Sigmoid colon (tissue), 7 donors: Measurements from ENCODE around the gene TRAPPC13. TPM values are rescaled to one million over a fixed set of nuclear protein-coding genes. Genes with fewer than 3 reads are reported as not detected.
A peak's percentile ranks its signal among the peaks of the same experiment; 100 is the strongest.
"Not testable (repeated sequence)": the region's sequence is repeated elsewhere in the genome, so short reads cannot be mapped to it uniquely, and the experiment has no call there.

Source experiments
- DNase-seq: peaks from one replicate; pipeline ENCODE4 v3.0.0-alpha.2; 2019
- H3K27ac ChIP-seq, 4 donors: fragments of 200-600 bp; sonication (generic); one replicate each; pipeline ENCODE4 v1.5.1; 2016 to 2019; ENCODE audit warnings: mild to moderate bottlenecking in 1 of 4
- H3K27me3 ChIP-seq, 3 donors: fragments of 200-600 bp; sonication (generic); one replicate each; pipeline ENCODE4 v1.5.1; 2019; ENCODE audit warnings: mild to moderate bottlenecking in 1 of 3
- H3K36me3 ChIP-seq, 4 donors: fragments of 200-600 bp; sonication (generic); one replicate each; pipeline ENCODE4 v1.5.1; 2016 to 2019
- H3K4me1 ChIP-seq, 4 donors: fragments of 200-600 bp; sonication (generic); one replicate each; pipeline ENCODE4 v1.5.1; 2017 to 2019
- H3K4me3 ChIP-seq, 4 donors: fragments of 200-600 bp; sonication (generic); one replicate each; pipeline ENCODE4 v1.5.1; 2017 to 2019; ENCODE audit warnings: mild to moderate bottlenecking in 2 of 4, moderate library complexity in 1 of 4
- H3K9me3 ChIP-seq, 4 donors: fragments of 200-600 bp in 3 of 4; sonication (generic) in 3 of 4; one replicate each; pipeline versions ENCODE4 v1.5.1 to v1.6.1; 2013 to 2019
- CTCF ChIP-seq, 4 experiments: fragments of 450-650 bp in 3 of 4; fragments of 200-600 bp in 1 of 4; IDR thresholded peaks; one replicate each; pipeline ENCODE4 v1.5.1; 2016 to 2019; ENCODE audit warnings: antibody characterized with exemption in 4 of 4, mild to moderate bottlenecking in 3 of 4, moderate library complexity in 2 of 4
- EP300 ChIP-seq, 4 donors: sonication (generic); formaldehyde crosslinking; IDR thresholded peaks; one replicate each; pipeline ENCODE4 v1.6.1; 2017; ENCODE audit warnings: antibody characterized with exemption in 4 of 4
- POLR2A ChIP-seq, 2 donors: fragments of 450-650 bp; IDR thresholded peaks; one replicate each; pipeline ENCODE4 v1.6.1; 2016; ENCODE audit warnings: antibody characterized with exemption in 2 of 2, mild to moderate bottlenecking in 2 of 2, moderate library complexity in 2 of 2
- POLR2AphosphoS5 ChIP-seq, 4 donors: sonication (generic); formaldehyde crosslinking; IDR thresholded peaks; one replicate each; pipeline ENCODE4 v1.6.1; 2017; ENCODE audit warnings: antibody characterized with exemption in 4 of 4
- WGBS, 2 donors: extraction: QIAGEN DNeasy Blood & Tissue Kit; methylation state at CpG; one replicate each; pipeline ENCODE4 v1.1.7; 2013; 5-methylcytosine and 5-hydroxymethylcytosine counted together
- intact Hi-C: fragments of 100-400 bp; cut with DNase I; formaldehyde crosslinking; loops from one replicate; pipeline ENCODE4 v1.15.1; 2023
- polyA plus RNA-seq, 3 donors: library from polyadenylated mRNA; stranded (reverse); fragments of 200-250 nt; gene quantifications; one replicate each; pipeline ENCODE4 v1.2.3, GENCODE V29; 2013
- total RNA-seq, 4 donors: library from RNA; depleted of rRNA; stranded (reverse); fragments of >200 nt; gene quantifications; one replicate each; pipeline ENCODE4 v1.1.0, GENCODE V29; 2016
- donor health status: healthy with polysubstance abuse.
- donor health status: Bipolar disorder and iron deficiency.
- donor health status: healthy.

Gene TRAPPC13
- total RNA-seq (10 to 100 TPM; 24.4 to 43.2 (median 30.5) TPM), polyA plus RNA-seq (10 to 100 TPM; 12.4 to 19.2 (median 13.8) TPM)

GRCh38 chr5:65624571-65625555 is at the start of gene TRAPPC13, which contains the start of gene SHLD3:
Gene TRAPPC13, plus strand, starts transcription at chr5:65625027. Its CDS starts 34 bp downstream, at chr5:65625061.
Gene SHLD3, plus strand, starts transcription at chr5:65625027. Its CDS starts 4,561 bp downstream, at chr5:65629588.
- Histone ChIP-seq H3K27me3 (no peaks in the 10 kb centered on the region), H3K9me3 (no peaks in the 10 kb centered on the region), H3K36me3 (peaks cover 0 to 11% (median 0%) of the 10 kb centered on the region in 4 donors), H3K4me1 (peaks cover 0 to 41% (median 34%) of the 10 kb centered on the region in 4 donors), H3K27ac (peak within 1 kb of the TSS; percentile 80 to 92 (median 83)), H3K4me3 (peak within 1 kb of the TSS; percentile 70 to 90 (median 76))
- DNase-seq = peak; percentile 92
- 0% methylated on average over 36 of the region's 36 CpGs for WGBS, 2 donors
- no peak for TF ChIP-seq EP300 (IDR thresholded peaks at IDR 0.05)
- TF ChIP-seq POLR2AphosphoS5 (IDR thresholded peaks at IDR 0.05) = peak; percentile 47 to 71 (median 66)
- no peak for TF ChIP-seq POLR2A (IDR thresholded peaks at IDR 0.05)
- TF ChIP-seq CTCF (IDR thresholded peaks at IDR 0.05) = peak in 1 of 4 experiments; percentile 40
- intact Hi-C loops = loop anchor here (2.0 to 10.0 kb wide), 4 partner anchors 62 to 517 kb away; partner anchors contain the start of genes CENPK, ERBIN, PPWD1 and SREK1

GRCh38 chr5:65577141-65577540 is 47.7 kb upstream of the TRAPPC13 start:
- no peak for TF ChIP-seq EP300 (IDR thresholded peaks at IDR 0.05)
- no peak for TF ChIP-seq CTCF (IDR thresholded peaks at IDR 0.05)
- TF ChIP-seq POLR2AphosphoS5 (IDR thresholded peaks at IDR 0.05) = no peak
- TF ChIP-seq POLR2A (IDR thresholded peaks at IDR 0.05) = no peak
- intact Hi-C loops = no loop called here
- Histone ChIP-seq H3K27ac (no peak overlapping the region), H3K27me3 (no peaks in the 10 kb centered on the region), H3K4me3 (no peak overlapping the region), H3K36me3 (peaks cover 0 to 67% (median 18%) of the 10 kb centered on the region in 4 donors), H3K4me1 (no peaks in the 10 kb centered on the region), H3K9me3 (no peaks in the 10 kb centered on the region)
- no peak for DNase-seq

- no peak for TF ChIP-seq POLR2AphosphoS5 (IDR thresholded peaks at IDR 0.05)
- no peak for TF ChIP-seq POLR2A (IDR thresholded peaks at IDR 0.05)
- TF ChIP-seq CTCF (IDR thresholded peaks at IDR 0.05) = no peak
- TF ChIP-seq EP300 (IDR thresholded peaks at IDR 0.05) = no peak
- peaks cover 15 to 100% (median 33%) of the 10 kb centered on the region in 4 donors for H3K36me3 ChIP-seq
- H3K4me3 ChIP-seq = no peak overlapping the region
- DNase-seq = no peak
- no peaks in the 10 kb centered on the region for H3K27me3 ChIP-seq
- no peak overlapping the region for H3K27ac ChIP-seq
- WGBS, 2 donors = 95 to 96% methylated on average over 2 of the region's 2 CpGs
- H3K9me3 ChIP-seq = no peaks in the 10 kb centered on the region
- H3K4me1 ChIP-seq = no peaks in the 10 kb centered on the region
- intact Hi-C loops = no loop called here
Measured at GRCh38 chr5:65588694-65589093, 36.1 kb upstream of the TRAPPC13 start.

GRCh38 chr5:65601761-65602160 is 23.1 kb upstream of the TRAPPC13 start:
- not testable (repeated sequence) for DNase-seq, H3K27me3 ChIP-seq
- H3K36me3 ChIP-seq = peaks cover 2 to 97% (median 26%) of the 10 kb centered on the region in 4 donors

GRCh38 chr5:65611524-65611923 is 13.3 kb upstream of the TRAPPC13 start:
- TF ChIP-seq POLR2AphosphoS5 (IDR thresholded peaks at IDR 0.05) (no peak), EP300 (IDR thresholded peaks at IDR 0.05) (no peak), CTCF (IDR thresholded peaks at IDR 0.05) (no peak), POLR2A (IDR thresholded peaks at IDR 0.05) (no peak)
- DNase-seq = no peak
- Histone ChIP-seq H3K36me3 (peaks cover 6 to 97% (median 38%) of the 10 kb centered on the region in 4 donors), H3K27ac (no peak overlapping the region), H3K4me1 (no peaks in the 10 kb centered on the region), H3K9me3 (no peaks in the 10 kb centered on the region), H3K4me3 (no peak overlapping the region), H3K27me3 (no peaks in the 10 kb centered on the region)
- intact Hi-C loops = no loop called here
- 70 to 85% methylated on average over 3 of the region's 3 CpGs for WGBS, 2 donors

More at GRCh38 chr5:65601761-65602160, 23.1 kb upstream of the TRAPPC13 start:
- H3K27ac ChIP-seq, H3K4me1 ChIP-seq, H3K9me3 ChIP-seq, H3K4me3 ChIP-seq, intact Hi-C loops: not testable (repeated sequence)
- WGBS, 2 donors = 97 to 99% methylated on average over 1 of the region's 1 CpG
